Peyer's patch (tissue), 4 donors: ENCODE measurements around the gene NTN1. TPM values are rescaled to one million over a fixed set of nuclear protein-coding genes. Genes with fewer than 3 reads are reported as not detected.

Experiments
- DNase-seq, 3 donors: peaks; one replicate each; pipeline ENCODE4 v3.0.0-alpha.2; 2017 to 2019
- H3K27ac ChIP-seq, 4 donors: fragments of 200-600 bp; sonication (generic); one replicate each; pipeline ENCODE4 v1.5.1; 2016 to 2019
- H3K27me3 ChIP-seq, 2 donors: fragments of 200-600 bp; sonication (generic); one replicate each; pipeline ENCODE4 v1.5.1; 2019
- H3K36me3 ChIP-seq, 3 donors: fragments of 200-600 bp; sonication (generic); one replicate each; pipeline ENCODE4 v1.5.1; 2016 to 2019
- H3K4me1 ChIP-seq, 4 donors: fragments of 200-600 bp; sonication (generic); one replicate each; pipeline ENCODE4 v1.5.1; 2016 to 2019
- H3K4me3 ChIP-seq, 4 donors: fragments of 200-600 bp; sonication (generic); 1 replicate in 3 of 4; 2 replicates in 1 of 4; pipeline ENCODE4 v1.5.1; 2016 to 2019; ENCODE audit warnings: mild to moderate bottlenecking in 1 of 4
- H3K9me3 ChIP-seq, 4 donors: fragments of 200-600 bp; sonication (generic); one replicate each; pipeline ENCODE4 v1.5.1; 2016 to 2019; ENCODE audit warnings: mild to moderate bottlenecking in 1 of 4
- POLR2A ChIP-seq, 2 donors: fragments of 450-650 bp; IDR thresholded peaks; one replicate each; pipeline ENCODE4 v1.5.1; 2017; ENCODE audit warnings: antibody characterized with exemption in 2 of 2, mild to moderate bottlenecking in 2 of 2, moderate library complexity in 2 of 2
- total RNA-seq, 4 donors: library from RNA; depleted of rRNA; stranded (reverse); fragments of >200 nt; gene quantifications; one replicate each; pipeline ENCODE4 v1.1.0, GENCODE V29; 2016
- TF ChIP-seq, protein P1 (sequence below), 6 experiments: fragments of 450-650 bp in 4 of 6; fragments of 200-600 bp in 2 of 6; sonication (generic) in 1 of 6; IDR thresholded peaks; one replicate each; pipeline ENCODE4 v1.5.1; 2017 to 2019; ENCODE audit warnings: antibody characterized with exemption in 6 of 6, mild to moderate bottlenecking in 3 of 6, moderate library complexity in 1 of 6

Gene NTN1
- total RNA-seq, 4 donors from 2014 or later: 4.0 to 17.3 (median 10.9) TPM

DNA sequence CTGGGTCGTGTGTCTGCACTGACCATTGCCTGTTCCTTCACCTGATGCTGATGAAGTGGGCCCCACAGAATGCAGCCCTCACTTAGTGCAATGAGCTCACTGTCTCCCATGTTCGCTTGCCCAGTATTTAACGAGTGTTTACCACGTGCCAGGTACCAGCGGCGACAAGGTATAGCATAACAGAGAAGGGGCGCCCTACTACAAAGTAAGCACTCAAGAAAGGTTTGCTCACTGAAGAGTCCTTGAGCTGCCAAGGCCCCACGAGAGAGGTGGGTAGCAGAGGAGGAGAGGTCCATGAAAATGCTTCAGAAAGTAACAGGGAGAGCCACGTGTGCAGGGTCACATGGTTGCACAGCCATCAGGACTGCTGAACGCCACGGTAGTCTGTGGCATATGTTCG, 230.0 kb downstream of the NTN1 start:
- Histone ChIP-seq H3K9me3 (no peaks in the 10 kb centered on the region), H3K4me3 (no peak overlapping the region), H3K36me3 (no peaks in the 10 kb centered on the region), H3K27ac (no peak overlapping the region), H3K27me3 (no peaks in the 10 kb centered on the region), H3K4me1 (no peaks in the 10 kb centered on the region)
- TF ChIP-seq, protein P1, sequence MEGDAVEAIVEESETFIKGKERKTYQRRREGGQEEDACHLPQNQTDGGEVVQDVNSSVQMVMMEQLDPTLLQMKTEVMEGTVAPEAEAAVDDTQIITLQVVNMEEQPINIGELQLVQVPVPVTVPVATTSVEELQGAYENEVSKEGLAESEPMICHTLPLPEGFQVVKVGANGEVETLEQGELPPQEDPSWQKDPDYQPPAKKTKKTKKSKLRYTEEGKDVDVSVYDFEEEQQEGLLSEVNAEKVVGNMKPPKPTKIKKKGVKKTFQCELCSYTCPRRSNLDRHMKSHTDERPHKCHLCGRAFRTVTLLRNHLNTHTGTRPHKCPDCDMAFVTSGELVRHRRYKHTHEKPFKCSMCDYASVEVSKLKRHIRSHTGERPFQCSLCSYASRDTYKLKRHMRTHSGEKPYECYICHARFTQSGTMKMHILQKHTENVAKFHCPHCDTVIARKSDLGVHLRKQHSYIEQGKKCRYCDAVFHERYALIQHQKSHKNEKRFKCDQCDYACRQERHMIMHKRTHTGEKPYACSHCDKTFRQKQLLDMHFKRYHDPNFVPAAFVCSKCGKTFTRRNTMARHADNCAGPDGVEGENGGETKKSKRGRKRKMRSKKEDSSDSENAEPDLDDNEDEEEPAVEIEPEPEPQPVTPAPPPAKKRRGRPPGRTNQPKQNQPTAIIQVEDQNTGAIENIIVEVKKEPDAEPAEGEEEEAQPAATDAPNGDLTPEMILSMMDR (IDR thresholded peaks at IDR 0.05): no peak
- TF ChIP-seq POLR2A (IDR thresholded peaks at IDR 0.05): no peak
- no peak for DNase-seq

DNA sequence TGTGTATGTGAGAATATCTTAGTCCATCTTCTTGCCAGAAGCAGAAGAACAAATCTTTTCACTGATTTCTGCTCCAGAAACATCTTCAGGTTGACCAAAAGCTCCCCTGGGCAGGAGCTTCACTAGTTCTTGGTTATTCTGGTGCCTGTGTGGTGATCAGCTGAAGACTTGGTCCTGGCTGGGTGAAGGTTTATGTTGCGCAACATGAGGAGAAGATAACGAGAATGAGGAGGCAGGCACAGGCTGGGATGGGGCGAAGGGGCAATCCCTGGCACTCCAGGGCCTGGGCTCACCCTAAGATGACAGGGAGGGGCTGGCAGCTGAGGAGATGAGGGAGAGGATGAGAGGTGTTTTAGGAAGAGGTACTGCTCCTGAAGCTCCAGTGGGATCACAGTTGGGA, 232.0 kb downstream of the NTN1 start:
- Histone ChIP-seq H3K4me1 (peaks cover 0 to 4% (median 0%) of the 10 kb centered on the region in 4 donors), H3K27me3 (no peaks in the 10 kb centered on the region), H3K27ac (no peak overlapping the region), H3K36me3 (no peaks in the 10 kb centered on the region), H3K9me3 (no peaks in the 10 kb centered on the region), H3K4me3 (no peak overlapping the region)
- TF ChIP-seq POLR2A (IDR thresholded peaks at IDR 0.05): no peak
- TF ChIP-seq, protein P1 (IDR thresholded peaks at IDR 0.05): no peak
- no peak for DNase-seq

DNA sequence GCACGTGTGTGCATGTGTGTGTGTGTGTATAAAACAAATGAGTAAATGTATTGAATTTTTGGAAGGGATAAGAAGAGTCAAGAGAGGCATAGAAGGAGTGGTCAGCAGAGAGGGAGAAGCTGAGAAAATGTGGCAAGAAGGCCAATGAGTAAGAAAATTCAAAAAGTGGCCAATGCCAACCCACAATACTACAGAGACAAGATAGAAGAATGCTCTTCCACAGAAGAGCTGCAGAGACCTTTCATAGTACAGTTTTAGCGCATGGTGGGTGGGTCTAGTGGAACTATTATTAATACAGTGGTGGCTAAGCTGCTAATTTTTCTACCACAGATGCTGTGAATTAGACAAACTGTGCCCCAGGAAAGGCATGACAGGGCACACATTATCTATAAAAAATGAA, 233.5 kb downstream of the NTN1 start:
- H3K4me3 ChIP-seq: no peak overlapping the region
- no peak for TF ChIP-seq POLR2A (IDR thresholded peaks at IDR 0.05)
- TF ChIP-seq, protein P1 (IDR thresholded peaks at IDR 0.05): no peak
- no peaks in the 10 kb centered on the region for H3K9me3 ChIP-seq
- H3K27me3 ChIP-seq: no peaks in the 10 kb centered on the region
- H3K36me3 ChIP-seq: no peaks in the 10 kb centered on the region
- H3K4me1 ChIP-seq: peaks cover 0 to 4% (median 0%) of the 10 kb centered on the region in 4 donors
- DNase-seq: no peak
- H3K27ac ChIP-seq: no peak overlapping the region

DNA sequence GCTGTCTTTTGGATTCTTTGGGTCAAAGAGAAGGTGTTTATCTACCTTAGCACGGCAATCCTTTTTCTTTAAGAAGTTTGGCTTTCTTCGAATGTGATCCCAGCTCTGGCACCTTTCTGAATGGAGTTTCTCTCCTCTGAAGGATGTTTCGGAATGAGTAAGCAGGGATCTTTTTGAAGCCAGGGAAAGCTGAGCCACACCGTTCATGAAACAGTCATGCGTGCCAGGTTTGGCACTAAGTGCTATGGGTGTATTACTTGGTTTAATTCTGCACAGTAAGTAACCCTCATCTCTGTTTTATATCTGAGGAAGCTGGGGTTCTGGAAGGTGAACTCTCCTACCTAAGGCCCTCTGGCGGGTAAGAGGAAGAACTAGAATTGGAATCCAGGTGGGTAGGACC, 234.5 kb downstream of the NTN1 start:
- TF ChIP-seq POLR2A (IDR thresholded peaks at IDR 0.05): no peak
- TF ChIP-seq, protein P1 (IDR thresholded peaks at IDR 0.05): no peak
- DNase-seq: no peak
- Histone ChIP-seq H3K27ac (no peak overlapping the region), H3K4me3 (no peak overlapping the region), H3K27me3 (no peaks in the 10 kb centered on the region), H3K9me3 (no peaks in the 10 kb centered on the region), H3K36me3 (no peaks in the 10 kb centered on the region), H3K4me1 (peaks cover 0 to 4% (median under 1%) of the 10 kb centered on the region in 4 donors)

DNA sequence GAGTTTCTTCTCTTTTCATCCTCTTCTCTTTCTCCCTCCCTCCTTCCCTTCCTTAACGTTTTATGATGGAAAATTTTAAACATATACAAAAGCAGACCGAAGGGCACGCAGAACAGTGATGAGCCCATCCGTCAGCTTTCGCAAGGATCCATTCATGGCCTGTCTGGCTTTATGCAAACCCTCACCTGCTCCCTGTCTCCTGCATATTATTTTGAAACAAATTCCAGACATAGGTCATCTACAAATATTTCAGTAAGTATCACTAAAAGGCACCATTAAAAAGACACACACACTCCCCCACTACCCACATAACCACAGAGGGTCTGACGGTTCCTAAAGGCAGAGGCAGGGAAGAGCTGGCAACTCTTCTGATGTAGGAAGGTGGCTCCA, 235.0 kb downstream of the NTN1 start:
- Histone ChIP-seq H3K36me3 (no peaks in the 10 kb centered on the region), H3K27me3 (no peaks in the 10 kb centered on the region), H3K9me3 (no peaks in the 10 kb centered on the region), H3K4me1 (peaks cover 0 to 6% (median 2%) of the 10 kb centered on the region in 4 donors), H3K4me3 (no peak overlapping the region), H3K27ac (peak overlapping the region in 1 of 4 donors; percentile 21)
- TF ChIP-seq, protein P1 (IDR thresholded peaks at IDR 0.05): no peak
- TF ChIP-seq POLR2A (IDR thresholded peaks at IDR 0.05): no peak
- no peak for DNase-seq
